Panc1 (cell line): ENCODE results near the gene GRIK1. TPM values are rescaled to one million over a fixed set of nuclear protein-coding genes. Genes with fewer than 3 reads are reported as not detected.

Source experiments
- ATAC-seq: fragments of 200-7000 bp; cut with Tn5 transposase; 2 replicates; pipeline ENCODE4 v1.9.1; 2020; ENCODE audit warnings: mild to moderate bottlenecking, moderate library complexity
- BruUV-seq: library from RNA; stranded (reverse); fragments of 400-500 nt; replicated peaks from 2 replicates; lab custom pipeline; 2021; lab: Mats Ljungman, UMichigan
- CTCF ChIA-PET: fragments of 300-600 bp; sonication (Branson Sonifier 250); formaldehyde crosslinking; loops from one replicate; lab custom pipeline; 2022; ENCODE audit warnings: antibody characterized with exemption; lab: Charles Lee
- POLR2A ChIA-PET: fragments of 300-600 bp; sonication (Branson Sonifier 250); formaldehyde crosslinking; loops from one replicate; lab custom pipeline; 2022; ENCODE audit warnings: antibody characterized with exemption; lab: Charles Lee
- DNase-seq: peaks from one replicate; pipeline ENCODE4 v3.0.0-alpha.2; 2010; ENCODE audit warnings: low read depth, low spot score
- H3K27ac ChIP-seq: 2 replicates; pipeline ENCODE4 v1.5.1; 2011; ENCODE audit warnings: mild to moderate bottlenecking, low read length, inconsistent platforms
- H3K27me3 ChIP-seq: fragments of 200-500 bp; sonication (Bioruptor generic); 2 replicates; pipeline ENCODE4 v1.6.0; 2014; ENCODE audit warnings: low read length, inconsistent platforms; ENCODE audit not compliant: control insufficient read depth, insufficient read depth
- H3K36me3 ChIP-seq: fragments of 200-500 bp; sonication (Bioruptor generic); 2 replicates; pipeline ENCODE4 v1.5.1; 2014; ENCODE audit warnings: inconsistent platforms, mild to moderate bottlenecking, low read length, moderate library complexity; ENCODE audit not compliant: control insufficient read depth, insufficient read depth
- H3K4me1 ChIP-seq: 2 replicates; pipeline ENCODE4 v1.5.1; 2011; ENCODE audit warnings: inconsistent platforms, mild to moderate bottlenecking, low read length, moderate library complexity; ENCODE audit not compliant: control insufficient read depth, insufficient read depth
- H3K4me3 ChIP-seq, 2 experiments: 2 replicates each; pipeline ENCODE4 v1.5.1; 2011 to 2012; ENCODE audit warnings: low read depth in 2 of 2, low read length in 2 of 2, mild to moderate bottlenecking in 2 of 2, inconsistent platforms in 1 of 2, moderate library complexity in 1 of 2
- H3K9me3 ChIP-seq: fragments of 200-500 bp; sonication (Bioruptor generic); 2 replicates; pipeline ENCODE4 v1.5.1; 2014; ENCODE audit warnings: low read depth, mild to moderate bottlenecking, inconsistent platforms, low read length, moderate library complexity; ENCODE audit not compliant: control insufficient read depth, insufficient read depth
- POLR2AphosphoS5 ChIP-seq: IDR thresholded peaks from 2 replicates; pipeline ENCODE4 v1.6.1; 2012; ENCODE audit warnings: mild to moderate bottlenecking, low read depth, low read length, moderate library complexity
- SIN3A ChIP-seq: IDR thresholded peaks from 2 replicates; pipeline ENCODE4 v1.6.1; 2012; ENCODE audit warnings: low read depth, mild to moderate bottlenecking, low read length, moderate library complexity, borderline replicate concordance; ENCODE audit not compliant: insufficient read depth
- TCF7L2 ChIP-seq: IDR thresholded peaks from 2 replicates; pipeline ENCODE4 v1.6.1; 2011; ENCODE audit warnings: mild to moderate bottlenecking, low read depth, low read length, inconsistent platforms
- in situ Hi-C: cut with HindIII; loops from 2 replicates; pipeline ENCODE4 v1.10.0; 2016; ENCODE audit warnings: low sequenced_read_pairs, low pct_unique_long_range_greater_than_20kb
- intact Hi-C: fragments of 100-400 bp; cut with micrococcal nuclease; formaldehyde crosslinking; loops from one replicate; pipeline ENCODE4 v1.10.0; 2022; ENCODE audit not compliant: unreplicated experiment
- total RNA-seq: library from RNA; stranded (reverse); gene quantifications from one replicate; pipeline ENCODE4 v1.2.1, GENCODE V29; 2021; ENCODE audit not compliant: unreplicated experiment
- TF ChIP-seq, protein P1 (sequence below): fragments of 450-650 bp; IDR thresholded peaks from 2 replicates; pipeline ENCODE4 v1.5.1; 2017; ENCODE audit warnings: mild to moderate bottlenecking
- TF ChIP-seq, protein P2 (sequence below), 2 experiments: IDR thresholded peaks; 2 replicates each; pipeline ENCODE4 v1.6.1; 2011 to 2012; ENCODE audit warnings: low read depth in 2 of 2, control low read depth in 1 of 2, low read length in 1 of 2, mild to moderate bottlenecking in 1 of 2, moderate library complexity in 1 of 2; ENCODE audit not compliant: insufficient read depth in 1 of 2

The GRIK1 gene
- total RNA-seq, 1 experiment from 2014 or later = not detected

DNA sequence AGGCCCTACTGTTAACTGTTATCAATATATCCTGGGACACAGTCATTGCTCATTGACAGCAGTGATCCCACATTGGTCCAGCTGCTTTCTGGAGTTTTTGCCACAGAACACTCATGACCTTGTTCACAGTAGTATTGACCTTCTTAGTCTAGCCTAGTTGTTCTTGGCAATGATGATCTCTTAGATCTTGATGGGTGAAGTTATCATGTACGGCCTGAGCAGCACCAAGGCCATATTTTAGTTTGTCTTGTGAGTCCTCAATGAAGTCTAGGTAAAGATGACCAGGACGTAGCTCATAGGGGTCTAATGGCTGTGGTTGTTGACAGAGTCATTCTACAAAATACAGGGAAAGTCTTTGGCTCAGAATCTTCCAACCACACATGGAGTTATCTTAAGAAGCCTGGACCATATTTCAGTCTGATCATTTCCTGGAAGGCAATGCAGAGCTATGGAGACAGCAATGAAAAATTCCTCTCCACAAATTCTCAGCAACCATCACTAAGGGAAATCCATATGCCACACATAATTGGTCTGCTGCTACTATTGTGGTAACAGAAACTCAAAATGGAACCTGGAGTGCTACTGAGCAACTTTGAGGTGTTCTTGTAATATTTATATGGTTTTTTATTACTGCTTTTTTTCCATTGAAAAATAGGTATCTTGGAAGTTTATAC is 279.6 kb downstream of the GRIK1 start:
- CTCF ChIA-PET = no interaction called here
- intact Hi-C loops (no loop called here), in situ Hi-C loops (no loop called here)
- Histone ChIP-seq H3K4me1 (no peaks in the 10 kb centered on the region), H3K36me3 (no peaks in the 10 kb centered on the region), H3K27me3 (no peaks in the 10 kb centered on the region), H3K27ac (no peak overlapping the region), H3K9me3 (no peaks in the 10 kb centered on the region), H3K4me3 (no peak overlapping the region)
- ATAC-seq = no peak
- no TSS peak for BruUV-seq
- no peak for DNase-seq
- TF ChIP-seq POLR2AphosphoS5 (no peak), SIN3A (no peak), TCF7L2 (no peak)
- TF ChIP-seq, protein P1, sequence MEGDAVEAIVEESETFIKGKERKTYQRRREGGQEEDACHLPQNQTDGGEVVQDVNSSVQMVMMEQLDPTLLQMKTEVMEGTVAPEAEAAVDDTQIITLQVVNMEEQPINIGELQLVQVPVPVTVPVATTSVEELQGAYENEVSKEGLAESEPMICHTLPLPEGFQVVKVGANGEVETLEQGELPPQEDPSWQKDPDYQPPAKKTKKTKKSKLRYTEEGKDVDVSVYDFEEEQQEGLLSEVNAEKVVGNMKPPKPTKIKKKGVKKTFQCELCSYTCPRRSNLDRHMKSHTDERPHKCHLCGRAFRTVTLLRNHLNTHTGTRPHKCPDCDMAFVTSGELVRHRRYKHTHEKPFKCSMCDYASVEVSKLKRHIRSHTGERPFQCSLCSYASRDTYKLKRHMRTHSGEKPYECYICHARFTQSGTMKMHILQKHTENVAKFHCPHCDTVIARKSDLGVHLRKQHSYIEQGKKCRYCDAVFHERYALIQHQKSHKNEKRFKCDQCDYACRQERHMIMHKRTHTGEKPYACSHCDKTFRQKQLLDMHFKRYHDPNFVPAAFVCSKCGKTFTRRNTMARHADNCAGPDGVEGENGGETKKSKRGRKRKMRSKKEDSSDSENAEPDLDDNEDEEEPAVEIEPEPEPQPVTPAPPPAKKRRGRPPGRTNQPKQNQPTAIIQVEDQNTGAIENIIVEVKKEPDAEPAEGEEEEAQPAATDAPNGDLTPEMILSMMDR = no peak
- TF ChIP-seq, protein P2, sequence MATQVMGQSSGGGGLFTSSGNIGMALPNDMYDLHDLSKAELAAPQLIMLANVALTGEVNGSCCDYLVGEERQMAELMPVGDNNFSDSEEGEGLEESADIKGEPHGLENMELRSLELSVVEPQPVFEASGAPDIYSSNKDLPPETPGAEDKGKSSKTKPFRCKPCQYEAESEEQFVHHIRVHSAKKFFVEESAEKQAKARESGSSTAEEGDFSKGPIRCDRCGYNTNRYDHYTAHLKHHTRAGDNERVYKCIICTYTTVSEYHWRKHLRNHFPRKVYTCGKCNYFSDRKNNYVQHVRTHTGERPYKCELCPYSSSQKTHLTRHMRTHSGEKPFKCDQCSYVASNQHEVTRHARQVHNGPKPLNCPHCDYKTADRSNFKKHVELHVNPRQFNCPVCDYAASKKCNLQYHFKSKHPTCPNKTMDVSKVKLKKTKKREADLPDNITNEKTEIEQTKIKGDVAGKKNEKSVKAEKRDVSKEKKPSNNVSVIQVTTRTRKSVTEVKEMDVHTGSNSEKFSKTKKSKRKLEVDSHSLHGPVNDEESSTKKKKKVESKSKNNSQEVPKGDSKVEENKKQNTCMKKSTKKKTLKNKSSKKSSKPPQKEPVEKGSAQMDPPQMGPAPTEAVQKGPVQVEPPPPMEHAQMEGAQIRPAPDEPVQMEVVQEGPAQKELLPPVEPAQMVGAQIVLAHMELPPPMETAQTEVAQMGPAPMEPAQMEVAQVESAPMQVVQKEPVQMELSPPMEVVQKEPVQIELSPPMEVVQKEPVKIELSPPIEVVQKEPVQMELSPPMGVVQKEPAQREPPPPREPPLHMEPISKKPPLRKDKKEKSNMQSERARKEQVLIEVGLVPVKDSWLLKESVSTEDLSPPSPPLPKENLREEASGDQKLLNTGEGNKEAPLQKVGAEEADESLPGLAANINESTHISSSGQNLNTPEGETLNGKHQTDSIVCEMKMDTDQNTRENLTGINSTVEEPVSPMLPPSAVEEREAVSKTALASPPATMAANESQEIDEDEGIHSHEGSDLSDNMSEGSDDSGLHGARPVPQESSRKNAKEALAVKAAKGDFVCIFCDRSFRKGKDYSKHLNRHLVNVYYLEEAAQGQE (IDR thresholded peaks at IDR 0.05; ENCODE audit: insufficient read depth in 1 of 2, low read depth in 2 of 2, low read length in 1 of 2) = no peak
- POLR2A ChIA-PET = no interaction called here

DNA sequence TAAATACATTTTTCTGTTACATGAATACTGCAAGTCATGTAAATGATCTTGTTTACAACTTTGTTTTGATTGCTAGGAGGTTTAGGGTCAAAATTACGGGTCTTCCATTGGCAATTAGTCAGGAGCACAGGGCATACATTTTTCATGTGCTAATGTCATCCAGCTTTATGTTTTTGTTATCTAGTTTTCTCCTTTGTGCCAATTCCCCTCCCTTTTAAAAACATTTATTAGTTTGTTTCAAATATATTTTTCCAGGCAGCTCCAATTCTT is 280.9 kb downstream of the GRIK1 start:
- ChIA-PET POLR2A (no interaction called here), CTCF (no interaction called here)
- no peak overlapping the region for H3K27ac ChIP-seq
- ATAC-seq = no peak
- no peaks in the 10 kb centered on the region for H3K27me3 ChIP-seq
- no peak overlapping the region for H3K4me3 ChIP-seq
- H3K4me1 ChIP-seq = no peaks in the 10 kb centered on the region
- H3K9me3 ChIP-seq = no peaks in the 10 kb centered on the region
- no peaks in the 10 kb centered on the region for H3K36me3 ChIP-seq
- BruUV-seq = no TSS peak
- TF ChIP-seq POLR2AphosphoS5 (no peak), SIN3A (no peak)
- TF ChIP-seq, protein P1 = no peak
- no peak for DNase-seq
- intact Hi-C loops (no loop called here), in situ Hi-C loops (no loop called here)
